Right lobe of liver (tissue), 4 donors: ENCODE data around the gene SNRPA1.

ENCODE experiments used
- CTCF ChIP-seq, 4 donors: fragments of 200-600 bp in 3 of 4; fragments of 450-650 bp in 1 of 4; IDR thresholded peaks; one replicate each; pipeline versions ENCODE4 v1.5.1 to v1.8.0; 2016 to 2022; ENCODE audit warnings: antibody characterized with exemption in 4 of 4, mild to moderate bottlenecking in 2 of 4
- POLR2A ChIP-seq: fragments of 450-650 bp; IDR thresholded peaks from one replicate; pipeline ENCODE4 v1.6.1; 2017; ENCODE audit warnings: antibody characterized with exemption, mild to moderate bottlenecking
- donor health status: DM: no; HTN: no; CAD: no.
- donor health status: DM: no; HTN: no; CAD: no.
- donor health status: DM: no; HTN: yes; CAD: no.

GRCh38 chr15:101248274-101248673 lies 46.8 kb downstream of the SNRPA1 start:
- TF ChIP-seq POLR2A (no peak), CTCF (IDR thresholded peaks at IDR 0.05) (no peak)
